ENCODE measurements around the gene ARAP3.
"Not testable (repeated sequence)": the region's sequence is repeated elsewhere in the genome, so short reads cannot be mapped to it uniquely, and the experiment has no call there.

Gene ARAP3

GRCh38 chr5:141637767-141638419 lies 44.1 kb downstream of the ARAP3 start:
- no peak for DNase-seq

GRCh38 chr5:141637123-141637766 lies 44.8 kb downstream of the ARAP3 start:
- DNase-seq: no peak

- DNase-seq: peak; percentile 82
Observed at GRCh38 chr5:141636413-141637122, 45.5 kb downstream of the ARAP3 start, which contains the start of the genes HDAC3 and RELL2. Gene HDAC3, minus strand, starts transcription at chr5:141636849. Its CDS starts 59 bp downstream, at chr5:141636790. Gene RELL2, plus strand, starts transcription at chr5:141636997. Its CDS starts 1,229 bp downstream, at chr5:141638226.

- DNase-seq: no peak
Observed at GRCh38 chr5:141636106-141636412, 46.0 kb downstream of the ARAP3 start.

- no peak for DNase-seq
Observed at GRCh38 chr5:141635646-141636045, 46.4 kb downstream of the ARAP3 start.

- DNase-seq: no peak
Observed at GRCh38 chr5:141634720-141635119, 47.3 kb downstream of the ARAP3 start.

- no peak for DNase-seq
Observed at GRCh38 chr5:141633871-141634561, 48.0 kb downstream of the ARAP3 start.

GRCh38 chr5:141632650-141633049 lies 49.4 kb downstream of the ARAP3 start:
- peak; percentile 45 for DNase-seq

- no peak for DNase-seq
Observed at GRCh38 chr5:141630570-141631140, 51.4 kb downstream of the ARAP3 start.

GRCh38 chr5:141628175-141628788 lies 53.7 kb downstream of the ARAP3 start:
- no peak for DNase-seq

- no peak for DNase-seq
Observed at GRCh38 chr5:141623611-141624010, 58.4 kb downstream of the ARAP3 start.

GRCh38 chr5:141623186-141623585 lies 58.8 kb downstream of the ARAP3 start:
- no peak for DNase-seq

GRCh38 chr5:141618804-141619554 lies 63.1 kb downstream of the ARAP3 start, which contains the start of gene DIAPH1:
Gene DIAPH1, minus strand, starts transcription at chr5:141619000. Its CDS starts 86 bp downstream, at chr5:141618914.
- DNase-seq: peak; percentile 97

GRCh38 chr5:141618030-141618803 lies 63.8 kb downstream of the ARAP3 start:
- DNase-seq: peak; percentile 83

- DNase-seq: no peak
Observed at GRCh38 chr5:141617682-141618029, 64.4 kb downstream of the ARAP3 start.

GRCh38 chr5:141617128-141617527 lies 64.9 kb downstream of the ARAP3 start:
- DNase-seq: no peak

GRCh38 chr5:141615991-141616720 lies 65.9 kb downstream of the ARAP3 start:
- DNase-seq: no peak

- DNase-seq: no peak
Observed at GRCh38 chr5:141613344-141613743, 68.7 kb downstream of the ARAP3 start.

GRCh38 chr5:141611289-141611688 lies 70.7 kb downstream of the ARAP3 start:
- DNase-seq: no peak

GRCh38 chr5:141609921-141610320 lies 72.1 kb downstream of the ARAP3 start:
- DNase-seq: not testable (repeated sequence)
